Germinal center (tissue), 1 donor: Measurements from ENCODE around the gene RAD51D.
"Not testable (repeated sequence)": the region's sequence is repeated elsewhere in the genome, so short reads cannot be mapped to it uniquely, and the experiment has no call there.

Experiments used
- DNase-seq: peaks from one replicate; pipeline ENCODE4 v3.0.0; 2012; ENCODE audit warnings: mixed read lengths, low spot score

Gene RAD51D

GRCh38 chr17:35141681-35142466 is 22.2 kb upstream of the RAD51D start, which contains the start of gene NLE1:
TSS of gene NLE1 (minus strand) at chr17:35142303. CDS start at chr17:35142275, 28 bp downstream.
- DNase-seq, result peak; percentile 87

DNA sequence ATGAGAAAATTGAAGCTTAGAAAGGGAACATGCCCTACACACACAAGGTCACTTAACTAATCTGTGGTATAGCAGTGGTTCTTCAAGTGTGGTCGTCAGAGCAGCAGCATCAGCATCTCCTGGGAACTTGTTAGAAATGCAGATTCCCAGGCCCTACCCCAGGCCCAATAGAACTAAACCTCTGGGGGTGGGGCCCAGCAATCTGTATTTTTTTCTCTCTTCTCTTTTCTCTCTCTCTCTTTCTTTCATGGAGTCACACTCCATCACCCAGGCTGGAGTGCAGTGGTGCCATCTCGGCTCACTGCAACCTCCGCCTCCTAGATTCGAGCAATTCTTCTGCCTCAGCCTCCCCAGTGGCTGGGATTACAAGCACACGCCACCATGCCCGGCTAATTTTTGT is 18.6 kb upstream of the RAD51D start:
- no peak for DNase-seq

- no peak for DNase-seq
Observed at GRCh38 chr17:35135322-35135721, 15.7 kb upstream of the RAD51D start.

GRCh38 chr17:35132816-35133550 is 13.3 kb upstream of the RAD51D start:
- no peak for DNase-seq

GRCh38 chr17:35132099-35132498 is 12.4 kb upstream of the RAD51D start:
- DNase-seq, result no peak

DNA sequence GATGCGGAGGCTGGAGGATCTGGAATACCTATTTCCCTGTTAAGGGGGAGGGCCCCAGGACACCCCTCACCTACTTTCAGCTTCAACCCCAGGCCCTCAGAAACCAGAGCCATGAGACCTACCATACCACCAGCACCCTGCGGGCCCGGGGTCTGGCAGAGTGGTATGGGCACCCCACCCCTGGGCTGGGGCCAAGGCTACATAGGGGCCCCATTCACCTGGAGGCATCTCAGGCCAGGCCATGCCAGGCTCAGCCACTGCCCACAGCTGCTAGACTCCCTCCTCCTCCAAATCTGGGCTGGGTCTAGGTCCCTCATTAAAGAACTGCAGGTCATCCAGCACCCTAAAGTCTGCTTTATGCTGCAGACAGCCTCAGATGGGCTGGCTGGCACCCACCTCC is 10.7 kb upstream of the RAD51D start:
- no peak for DNase-seq

DNA sequence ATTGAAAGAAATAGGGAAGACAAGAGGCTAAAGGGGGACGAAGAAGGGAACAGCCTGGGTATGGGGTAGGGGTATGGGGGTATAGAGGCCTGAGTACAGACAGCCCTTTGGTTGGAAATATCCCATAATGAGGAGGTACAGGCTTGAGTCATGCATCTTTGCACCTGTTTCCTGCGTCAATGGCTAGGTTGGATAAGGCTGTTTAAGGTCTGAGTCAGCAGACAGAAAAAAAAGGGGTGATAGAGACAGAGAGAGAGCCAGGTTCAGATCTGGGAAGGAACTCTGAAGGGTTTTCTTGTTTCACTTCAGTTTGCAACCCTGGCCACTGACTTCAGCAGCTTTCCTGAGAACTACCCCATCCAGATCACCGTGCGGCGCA is 10.3 kb upstream of the RAD51D start:
- DNase-seq, result no peak

DNA sequence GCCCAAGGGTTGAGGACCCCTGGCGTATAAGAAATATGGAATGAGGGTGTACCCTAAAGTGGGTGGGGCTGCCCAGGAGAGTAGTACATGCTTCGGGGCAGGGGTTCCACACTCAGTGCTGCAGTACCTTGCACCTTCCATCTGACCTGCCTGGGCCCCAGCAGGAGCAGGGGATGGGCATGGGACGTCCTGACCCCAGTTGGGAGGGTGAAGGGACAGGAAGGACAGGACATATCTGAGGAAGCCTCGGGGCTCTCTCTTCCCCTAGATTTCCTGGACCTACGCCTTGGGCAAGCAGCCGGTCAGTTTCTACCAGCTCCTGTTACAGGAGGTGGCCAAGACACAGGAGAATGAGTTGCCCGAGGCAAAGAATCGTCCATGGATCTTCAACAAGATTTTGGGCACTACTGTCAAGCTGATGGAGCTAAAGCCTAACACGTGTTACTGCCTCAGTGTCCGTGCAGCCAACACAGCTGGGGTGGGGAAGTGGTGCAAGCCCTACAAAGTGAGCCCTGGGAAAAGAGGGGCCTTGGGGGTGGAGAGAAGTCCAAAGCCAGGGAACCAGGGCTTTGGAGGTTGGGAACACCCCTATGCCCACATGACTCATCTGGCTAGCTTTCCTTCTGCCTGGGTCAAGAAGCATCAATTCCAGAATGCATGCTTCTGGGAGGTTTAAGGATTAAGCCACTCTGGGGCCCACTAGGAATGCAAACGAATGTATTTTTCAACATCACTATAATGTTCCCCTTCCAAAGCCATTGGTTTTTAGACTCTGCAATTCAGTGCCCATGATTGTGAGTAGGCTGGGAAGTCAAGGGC is 9.7 kb upstream of the RAD51D start:
- DNase-seq, result no peak

DNA sequence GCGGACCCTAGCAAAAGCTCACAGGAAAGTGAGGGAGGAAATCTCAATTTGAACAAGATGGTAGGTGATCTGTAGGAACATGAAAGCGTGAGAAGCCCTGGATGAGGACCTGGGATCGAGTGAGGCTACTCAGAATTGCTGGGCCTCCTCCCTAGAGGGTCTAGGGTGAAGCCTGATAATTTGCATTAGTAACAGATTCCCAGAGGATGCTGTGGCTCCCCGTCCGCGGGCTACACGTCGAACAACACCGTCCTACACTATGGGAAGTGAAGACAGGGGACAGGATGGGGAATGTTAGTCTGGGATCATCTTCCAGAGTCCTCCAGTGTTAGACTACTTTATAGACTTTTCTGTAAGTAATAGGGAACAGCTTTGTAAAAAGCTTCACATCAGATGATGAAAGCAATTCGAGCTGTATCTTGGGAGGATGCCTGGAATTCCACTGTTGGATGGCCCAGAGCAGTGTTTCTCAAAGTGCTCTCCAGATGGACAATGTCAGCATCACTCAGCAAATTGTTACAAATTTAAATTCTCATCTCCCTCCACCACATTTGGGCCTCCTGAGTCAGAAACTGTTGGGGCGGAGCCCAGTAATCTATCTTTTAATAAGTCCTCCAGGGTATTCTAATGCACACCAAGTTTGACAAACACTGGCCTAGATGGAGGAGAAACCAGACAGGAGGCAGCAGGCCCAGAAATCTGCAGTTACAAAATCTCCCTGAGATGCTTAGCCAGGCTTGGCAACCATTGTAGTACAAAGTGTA is 8.3 kb upstream of the RAD51D start:
- no peak for DNase-seq

GRCh38 chr17:35121315-35121714 is 1.7 kb upstream of the RAD51D start, which contains the start of gene FNDC8:
TSS of gene FNDC8 (plus strand) at chr17:35121615. CDS start at chr17:35121694, 79 bp downstream.
- no peak for DNase-seq

DNA sequence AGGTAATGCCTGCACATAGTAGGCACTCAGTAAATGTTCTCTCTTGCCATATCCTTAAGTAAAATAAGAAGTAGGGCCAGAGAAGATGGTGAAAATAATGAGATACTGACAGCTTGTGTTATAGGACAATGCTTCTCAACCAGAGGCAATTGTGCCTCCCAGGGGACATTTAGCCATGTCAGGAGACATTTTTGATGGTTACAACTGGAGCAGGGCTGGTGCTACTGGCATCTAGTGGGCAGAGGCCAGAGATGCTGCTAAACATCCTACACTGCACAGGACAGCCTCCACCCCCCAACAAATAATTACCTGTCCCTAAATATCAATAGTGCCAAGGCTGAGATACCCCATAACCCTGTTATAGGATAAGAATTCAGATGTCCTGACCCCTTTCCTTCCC is 1.7 kb downstream of the RAD51D start:
- DNase-seq, result no peak

- DNase-seq, result no peak
Observed at GRCh38 chr17:35116845-35117244, 2.8 kb downstream of the RAD51D start.

DNA sequence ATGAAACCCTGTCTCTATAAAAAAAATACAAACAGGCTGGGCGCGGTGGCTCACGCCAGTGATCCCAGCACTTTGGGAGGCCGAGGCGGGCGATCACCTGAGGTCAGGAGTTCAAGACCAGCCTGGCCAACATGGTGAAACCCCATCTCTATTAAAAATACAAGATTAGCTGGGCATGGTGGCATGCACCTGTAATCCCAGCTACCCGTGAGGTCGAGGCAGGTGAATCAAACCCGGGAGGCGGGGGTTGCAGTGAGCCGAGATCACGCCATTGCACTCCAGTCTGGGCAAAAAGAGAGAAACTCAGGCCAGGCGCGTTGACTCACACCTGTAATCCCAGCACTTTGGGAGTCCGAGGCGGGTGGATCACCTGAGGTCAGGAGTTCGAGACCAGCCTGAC is 8.9 kb downstream of the RAD51D start:
- not testable (repeated sequence) for DNase-seq

- DNase-seq, result no peak
Observed at GRCh38 chr17:35104844-35105450, 14.7 kb downstream of the RAD51D start.

DNA sequence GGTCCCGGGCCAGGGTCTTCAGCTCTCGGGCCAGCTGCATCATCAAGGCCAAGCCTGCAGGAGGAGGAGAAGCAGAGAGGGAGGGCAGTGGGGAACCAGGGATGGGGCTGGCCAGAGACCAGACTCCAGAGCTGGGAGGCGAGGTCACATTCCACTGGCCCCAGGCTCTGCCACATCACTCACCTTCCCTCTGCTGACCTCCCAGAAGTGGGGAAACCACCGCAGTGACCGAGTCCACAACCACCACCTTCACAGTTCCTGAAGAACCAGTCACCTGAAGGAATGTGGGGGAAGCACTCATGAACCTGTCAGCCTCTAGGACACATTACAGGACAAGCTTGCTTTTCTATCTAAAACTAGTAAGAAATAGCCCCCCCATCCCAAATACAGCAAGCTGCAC is 16.4 kb downstream of the RAD51D start:
- no peak for DNase-seq

GRCh38 chr17:35101725-35102124 is 17.9 kb downstream of the RAD51D start:
- no peak for DNase-seq

DNA sequence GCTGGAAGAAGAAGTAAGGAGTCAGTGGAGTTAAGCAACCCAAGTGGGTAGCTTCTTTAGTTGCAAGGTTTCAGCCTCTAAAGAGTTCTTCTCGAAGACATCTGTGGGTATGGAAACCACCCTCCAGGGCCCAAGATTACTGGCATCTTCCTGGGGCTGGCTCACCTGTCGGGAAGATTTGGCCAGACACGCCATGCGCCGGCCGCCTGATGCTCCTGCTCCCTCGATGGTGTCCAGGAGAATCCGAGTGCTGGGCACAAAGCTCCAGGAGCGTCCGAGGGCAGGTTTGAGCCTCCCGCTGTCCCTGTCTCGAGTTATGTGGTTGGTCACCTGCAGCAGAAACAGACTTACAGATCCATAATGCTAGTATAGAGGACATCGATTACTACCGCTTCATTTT is 18.6 kb downstream of the RAD51D start:
- no peak for DNase-seq

- no peak for DNase-seq
Observed at GRCh38 chr17:35099908-35100307, 19.8 kb downstream of the RAD51D start.

DNA sequence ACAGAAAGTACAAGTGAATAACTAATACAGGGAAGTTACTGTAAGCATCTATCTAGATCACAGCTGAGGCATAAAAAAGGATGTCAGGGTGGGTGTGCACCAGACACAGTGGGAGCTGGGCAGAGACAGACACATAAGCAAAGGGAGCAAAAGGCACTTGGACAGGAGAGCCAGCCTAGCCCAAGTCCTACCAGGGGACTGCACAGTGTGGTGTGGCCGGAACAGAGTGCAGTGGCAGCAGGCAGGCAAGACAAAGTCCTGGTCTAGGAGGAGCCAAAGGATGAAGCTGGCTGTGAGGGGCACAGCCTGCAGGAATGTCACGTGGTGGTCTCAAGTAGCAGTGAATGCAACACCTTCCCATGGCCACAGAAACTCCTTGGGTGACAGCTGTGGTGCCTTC is 21.9 kb downstream of the RAD51D start:
- DNase-seq, result no peak

DNA sequence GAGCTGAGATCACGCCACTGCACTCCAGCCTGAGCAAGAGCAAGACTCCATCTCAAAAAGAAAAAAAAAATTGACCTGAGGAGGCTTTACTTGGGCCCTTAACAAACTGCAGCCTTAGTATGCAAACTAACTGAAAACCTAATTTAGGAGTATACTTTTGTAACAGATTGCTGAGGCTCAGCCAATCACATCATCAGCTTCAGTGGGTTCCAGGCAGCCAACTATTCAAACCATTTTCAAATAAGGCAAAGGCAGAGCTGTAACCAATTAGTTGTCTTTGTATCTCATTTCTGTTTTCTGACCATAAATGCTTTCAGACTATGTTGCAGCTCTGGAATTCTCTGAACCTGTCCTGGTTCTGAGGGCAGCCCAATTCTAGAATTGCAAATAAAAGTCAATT is 23.9 kb downstream of the RAD51D start:
- no peak for DNase-seq

DNA sequence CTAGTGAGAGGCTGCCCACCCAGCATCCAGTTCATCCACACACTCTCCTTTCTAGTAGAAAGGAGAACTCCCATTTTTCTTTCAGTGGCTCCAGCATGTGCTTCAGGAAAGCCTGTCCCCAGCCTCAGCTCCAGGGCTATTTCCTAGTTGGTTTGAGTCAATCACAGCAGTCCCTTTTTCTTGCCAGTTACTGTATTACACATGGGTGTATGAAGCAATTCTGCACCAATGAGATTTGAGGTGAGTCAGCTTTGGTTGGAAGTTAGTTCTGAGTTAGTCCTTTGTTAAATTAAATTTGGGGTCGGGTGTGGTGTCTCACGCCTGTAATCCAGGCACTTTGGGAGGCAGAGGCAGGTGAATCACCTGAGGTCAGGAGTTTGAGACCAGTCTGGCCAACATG is 24.8 kb downstream of the RAD51D start:
- DNase-seq, result no peak
